Measurements from ENCODE around the gene POM121.
"Not testable (repeated sequence)": the region's sequence is repeated elsewhere in the genome, so short reads cannot be mapped to it uniquely, and the experiment has no call there.

GRCh38 chr7:72975656-72976286 lies 50.9 kb downstream of the POM121 start:
- TF ChIP-seq CTCF (conservative IDR thresholded peaks at IDR 0.05; ENCODE audit: low read length); EZH2phosphoT487 (IDR thresholded peaks at IDR 0.05; ENCODE audit: borderline replicate concordance, low read depth, low read length): not testable (repeated sequence)

All from OCI-LY7 (cell line).